Suprapubic skin (tissue), 4 donors: ENCODE data around the gene RUFY4. TPM values are rescaled to one million over a fixed set of nuclear protein-coding genes. Genes with fewer than 3 reads are reported as not detected.
"Not testable (repeated sequence)": the region's sequence is repeated elsewhere in the genome, so short reads cannot be mapped to it uniquely, and the experiment has no call there.

ENCODE experiments used
- DNase-seq, 2 donors: peaks; one replicate each; pipeline ENCODE4 v3.0.0-alpha.2; 2019; ENCODE audit warnings: low spot score in 2 of 2
- H3K27ac ChIP-seq: fragments of 200-600 bp; sonication (generic); one replicate; pipeline ENCODE4 v1.5.1; 2019
- H3K27me3 ChIP-seq: fragments of 200-600 bp; sonication (generic); one replicate; pipeline ENCODE4 v1.5.1; 2019
- H3K36me3 ChIP-seq: fragments of 200-600 bp; sonication (generic); one replicate; pipeline ENCODE4 v1.5.1; 2019
- H3K4me1 ChIP-seq: fragments of 200-600 bp; sonication (generic); one replicate; pipeline ENCODE4 v1.5.1; 2019
- H3K4me3 ChIP-seq: fragments of 200-600 bp; sonication (generic); one replicate; pipeline ENCODE4 v1.5.1; 2019; ENCODE audit warnings: mild to moderate bottlenecking
- H3K9me3 ChIP-seq: fragments of 200-600 bp; sonication (generic); one replicate; pipeline ENCODE4 v1.5.1; 2019
- EP300 ChIP-seq: sonication (generic); formaldehyde crosslinking; IDR thresholded peaks from one replicate; pipeline ENCODE4 v1.6.1; 2017; ENCODE audit warnings: antibody characterized with exemption
- POLR2A ChIP-seq, 2 donors: fragments of 450-650 bp; IDR thresholded peaks; one replicate each; pipeline ENCODE4 v1.6.1; 2017; ENCODE audit warnings: antibody characterized with exemption in 2 of 2, mild to moderate bottlenecking in 2 of 2, moderate library complexity in 2 of 2
- POLR2AphosphoS5 ChIP-seq, 3 donors: sonication (generic); formaldehyde crosslinking; IDR thresholded peaks; one replicate each; pipeline ENCODE4 v1.6.1; 2017; ENCODE audit warnings: antibody characterized with exemption in 3 of 3
- WGBS: methylation state at CpG from one replicate; pipeline ENCODE4 v1.1.5; 2018; 5-methylcytosine and 5-hydroxymethylcytosine counted together
- total RNA-seq, 4 donors: library from RNA; depleted of rRNA; stranded (reverse); fragments of >200 nt; gene quantifications; one replicate each; pipeline ENCODE4 v1.1.0, GENCODE V29; 2016
- TF ChIP-seq, protein P1 (sequence below), 2 donors: fragments of 200-600 bp in 1 of 2; fragments of 450-650 bp in 1 of 2; sonication (generic) in 1 of 2; IDR thresholded peaks; one replicate each; pipeline ENCODE4 v1.5.1; 2016 to 2019; ENCODE audit warnings: antibody characterized with exemption in 2 of 2, mild to moderate bottlenecking in 1 of 2, moderate library complexity in 1 of 2

Gene RUFY4
- total RNA-seq, 4 donors from 2014 or later, result not detected

- no peaks in the 10 kb centered on the region for H3K9me3 ChIP-seq
- H3K36me3 ChIP-seq, result no peaks in the 10 kb centered on the region
- TF ChIP-seq EP300 (no peak), POLR2AphosphoS5 (IDR thresholded peaks at IDR 0.05) (no peak), POLR2A (IDR thresholded peaks at IDR 0.05) (no peak)
- TF ChIP-seq, protein P1, sequence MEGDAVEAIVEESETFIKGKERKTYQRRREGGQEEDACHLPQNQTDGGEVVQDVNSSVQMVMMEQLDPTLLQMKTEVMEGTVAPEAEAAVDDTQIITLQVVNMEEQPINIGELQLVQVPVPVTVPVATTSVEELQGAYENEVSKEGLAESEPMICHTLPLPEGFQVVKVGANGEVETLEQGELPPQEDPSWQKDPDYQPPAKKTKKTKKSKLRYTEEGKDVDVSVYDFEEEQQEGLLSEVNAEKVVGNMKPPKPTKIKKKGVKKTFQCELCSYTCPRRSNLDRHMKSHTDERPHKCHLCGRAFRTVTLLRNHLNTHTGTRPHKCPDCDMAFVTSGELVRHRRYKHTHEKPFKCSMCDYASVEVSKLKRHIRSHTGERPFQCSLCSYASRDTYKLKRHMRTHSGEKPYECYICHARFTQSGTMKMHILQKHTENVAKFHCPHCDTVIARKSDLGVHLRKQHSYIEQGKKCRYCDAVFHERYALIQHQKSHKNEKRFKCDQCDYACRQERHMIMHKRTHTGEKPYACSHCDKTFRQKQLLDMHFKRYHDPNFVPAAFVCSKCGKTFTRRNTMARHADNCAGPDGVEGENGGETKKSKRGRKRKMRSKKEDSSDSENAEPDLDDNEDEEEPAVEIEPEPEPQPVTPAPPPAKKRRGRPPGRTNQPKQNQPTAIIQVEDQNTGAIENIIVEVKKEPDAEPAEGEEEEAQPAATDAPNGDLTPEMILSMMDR (IDR thresholded peaks at IDR 0.05), result no peak
- H3K4me1 ChIP-seq, result no peaks in the 10 kb centered on the region
- no peaks in the 10 kb centered on the region for H3K27me3 ChIP-seq
- no peak overlapping the region for H3K27ac ChIP-seq
- DNase-seq, result peak in 1 of 2 donors; percentile 69
- H3K4me3 ChIP-seq, result no peak overlapping the region
- no CpG with 5 or more reads among the region's 5 CpGs for WGBS
Observed at GRCh38 chr2:218043701-218044109, 25.3 kb upstream of the RUFY4 start.

DNA sequence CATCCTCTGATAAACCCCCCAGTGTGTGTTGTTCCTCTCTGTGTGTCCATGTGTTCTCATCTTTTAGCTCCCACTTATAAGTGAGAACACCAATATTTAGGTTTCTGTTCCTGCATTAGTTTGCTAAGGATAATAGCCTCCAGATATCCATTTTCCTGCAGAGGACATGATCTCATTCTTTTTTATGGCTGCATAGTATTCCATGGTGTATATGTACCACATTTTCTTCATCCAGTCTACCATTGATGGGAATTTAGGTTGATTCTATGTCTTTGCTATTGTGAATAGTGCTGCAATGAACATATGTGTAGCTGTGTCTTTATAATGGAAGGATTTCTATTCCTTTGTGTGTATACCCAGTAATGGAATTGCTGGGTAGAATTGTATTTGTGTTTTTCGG lies 24.5 kb upstream of the RUFY4 start:
- 100% methylated on average over 1 of the region's 1 CpG for WGBS
- H3K4me3 ChIP-seq, H3K36me3 ChIP-seq, H3K4me1 ChIP-seq, H3K27ac ChIP-seq, H3K9me3 ChIP-seq, H3K27me3 ChIP-seq, DNase-seq: not testable (repeated sequence)

GRCh38 chr2:218046238-218046637 lies 22.8 kb upstream of the RUFY4 start:
- no peaks in the 10 kb centered on the region for H3K27me3 ChIP-seq
- H3K27ac ChIP-seq, result no peak overlapping the region
- 85% methylated on average over 4 of the region's 4 CpGs for WGBS
- TF ChIP-seq, protein P1 (IDR thresholded peaks at IDR 0.05), result no peak
- no peak for TF ChIP-seq POLR2A (IDR thresholded peaks at IDR 0.05)
- no peak for TF ChIP-seq EP300
- no peak for TF ChIP-seq POLR2AphosphoS5 (IDR thresholded peaks at IDR 0.05)
- no peak for DNase-seq
- no peaks in the 10 kb centered on the region for H3K4me1 ChIP-seq
- no peak overlapping the region for H3K4me3 ChIP-seq
- H3K9me3 ChIP-seq, result no peaks in the 10 kb centered on the region
- H3K36me3 ChIP-seq, result no peaks in the 10 kb centered on the region

DNA sequence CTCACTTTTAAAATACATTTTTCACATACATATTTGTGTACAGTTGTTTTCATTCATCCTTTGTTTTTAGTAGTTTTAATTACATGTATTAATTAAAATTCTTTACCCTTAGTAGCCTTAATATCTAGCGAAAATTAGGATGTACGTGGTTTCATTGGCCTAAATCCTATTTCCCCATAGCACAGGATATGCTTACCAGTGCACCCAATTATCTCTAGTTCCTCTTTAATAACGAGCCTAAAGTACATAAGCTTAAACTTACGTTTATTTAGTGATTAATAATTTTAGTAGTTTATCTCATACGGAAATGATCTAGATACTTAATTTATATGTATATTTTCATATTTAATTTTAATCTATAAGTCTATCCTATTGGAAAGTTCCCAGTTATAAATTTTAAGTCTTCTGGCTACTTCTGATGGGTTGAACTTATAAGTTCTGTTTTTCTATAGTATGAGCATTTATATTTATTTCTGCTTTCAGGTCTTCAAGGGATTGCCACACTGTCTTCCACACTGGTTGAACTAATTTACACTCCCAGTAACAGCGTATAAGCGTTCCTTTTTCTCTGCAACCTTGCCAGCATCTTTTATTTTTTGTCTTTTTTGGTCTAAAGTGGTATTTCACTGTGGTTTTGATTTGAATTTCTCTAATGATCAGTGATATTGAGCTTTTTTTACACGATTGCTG lies 21.4 kb upstream of the RUFY4 start:
- WGBS, result 86% methylated on average over 8 of the region's 8 CpGs
- H3K9me3 ChIP-seq, result no peaks in the 10 kb centered on the region
- H3K27me3 ChIP-seq, result no peaks in the 10 kb centered on the region
- no peaks in the 10 kb centered on the region for H3K4me1 ChIP-seq
- TF ChIP-seq POLR2AphosphoS5 (IDR thresholded peaks at IDR 0.05), result no peak
- no peak for TF ChIP-seq POLR2A (IDR thresholded peaks at IDR 0.05)
- no peak for TF ChIP-seq EP300
- TF ChIP-seq, protein P1 (IDR thresholded peaks at IDR 0.05), result no peak
- H3K4me3 ChIP-seq, result no peak overlapping the region
- no peak for DNase-seq
- no peaks in the 10 kb centered on the region for H3K36me3 ChIP-seq
- no peak overlapping the region for H3K27ac ChIP-seq

GRCh38 chr2:218051903-218052302 lies 17.1 kb upstream of the RUFY4 start:
- H3K9me3 ChIP-seq, result no peaks in the 10 kb centered on the region
- H3K27ac ChIP-seq, result no peak overlapping the region
- H3K4me3 ChIP-seq, result no peak overlapping the region
- no peaks in the 10 kb centered on the region for H3K36me3 ChIP-seq
- no peak for DNase-seq
- WGBS, result 84% methylated on average over 3 of the region's 3 CpGs
- TF ChIP-seq POLR2A (IDR thresholded peaks at IDR 0.05), result no peak
- TF ChIP-seq EP300, result no peak
- TF ChIP-seq, protein P1 (IDR thresholded peaks at IDR 0.05), result no peak
- TF ChIP-seq POLR2AphosphoS5 (IDR thresholded peaks at IDR 0.05), result no peak
- H3K4me1 ChIP-seq, result no peaks in the 10 kb centered on the region
- peaks cover 4% of the 10 kb centered on the region for H3K27me3 ChIP-seq

DNA sequence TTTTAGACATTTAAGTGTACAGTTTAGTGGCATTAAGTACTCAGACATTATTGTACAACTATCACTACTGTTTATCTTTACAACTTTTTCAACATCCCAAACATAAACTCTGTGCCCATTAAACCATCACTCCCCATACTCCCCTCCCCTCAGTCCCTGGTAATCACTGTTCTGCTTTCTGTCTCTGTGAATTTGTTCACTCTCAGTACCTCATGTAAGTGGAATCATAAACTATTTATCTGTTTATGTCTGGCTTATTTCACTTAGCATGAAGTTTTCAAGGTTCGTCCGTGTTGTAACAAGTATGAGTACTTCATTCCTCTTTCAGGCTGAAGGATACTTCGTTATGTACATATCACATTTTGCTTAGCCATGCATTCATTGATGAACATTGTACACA lies 9.8 kb upstream of the RUFY4 start:
- H3K36me3 ChIP-seq, result no peaks in the 10 kb centered on the region

More for the DNA sequence above, 9.8 kb upstream of the RUFY4 start:
- Histone ChIP-seq H3K4me1 (no peaks in the 10 kb centered on the region), H3K9me3 (no peaks in the 10 kb centered on the region), H3K27ac (no peak overlapping the region), H3K27me3 (peaks cover 4% of the 10 kb centered on the region), H3K4me3 (no peak overlapping the region)
- no peak for DNase-seq
- 90% methylated on average over 3 of the region's 3 CpGs for WGBS
- TF ChIP-seq EP300, result no peak
- TF ChIP-seq POLR2AphosphoS5 (IDR thresholded peaks at IDR 0.05), result no peak
- no peak for TF ChIP-seq POLR2A (IDR thresholded peaks at IDR 0.05)
- TF ChIP-seq, protein P1 (IDR thresholded peaks at IDR 0.05), result no peak
